ENCODE results near the gene SULT1A1.

The SULT1A1 gene

GRCh38 chr16:28558456-28558855 is 51.4 kb downstream of the SULT1A1 start:
- DNase-seq (ENCODE audit: low read depth): no peak

GRCh38 chr16:28556914-28557320 is 52.9 kb downstream of the SULT1A1 start:
- DNase-seq (ENCODE audit: low read depth): no peak

DNA sequence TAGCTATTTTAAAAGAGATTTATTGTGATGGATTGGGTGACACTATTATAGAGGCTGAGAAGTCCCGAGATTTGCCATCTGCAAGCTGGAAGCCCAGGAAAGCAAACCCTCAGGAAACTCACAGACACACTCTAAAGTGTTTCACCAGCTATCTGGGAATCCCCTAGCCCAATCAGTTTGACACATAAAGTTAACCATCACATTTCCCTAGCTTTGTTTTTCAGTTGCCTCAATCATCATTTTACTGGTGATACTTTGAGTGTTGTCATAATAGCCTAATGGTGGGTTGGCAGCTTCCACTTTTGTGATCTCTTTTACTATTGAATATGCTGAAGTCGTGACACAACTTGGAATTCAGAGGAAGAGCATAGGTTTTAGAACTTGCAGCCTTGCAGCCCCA is 54.3 kb downstream of the SULT1A1 start:
- DNase-seq (ENCODE audit: low read depth): no peak
